Measurements from ENCODE around the gene GLRA3. TPM values are rescaled to one million over a fixed set of nuclear protein-coding genes. Genes with fewer than 3 reads are reported as not detected.
A peak's percentile ranks its signal among the peaks of the same experiment; 100 is the strongest.
"Not testable (repeated sequence)": the region's sequence is repeated elsewhere in the genome, so short reads cannot be mapped to it uniquely, and the experiment has no call there.

Gene GLRA3
- total RNA-seq, 1 donor from 2014 or later, result not detected

GRCh38 chr4:174633399-174633798, 195.6 kb downstream of the GLRA3 start:
- no peak overlapping the region for H3K27ac ChIP-seq (replicated peaks)
- TF ChIP-seq CTCF (IDR thresholded peaks at IDR 0.05; ENCODE audit: borderline replicate concordance), result no peak
- no peak for DNase-seq
- intact Hi-C loops (cut with micrococcal nuclease), result loop anchor here (5.0 kb wide), 1 partner anchor 266 kb away; no protein-coding TSS in a partner anchor
- no peaks in the 10 kb centered on the region for H3K27me3 ChIP-seq (ENCODE audit: low read depth)
- no peaks in the 10 kb centered on the region for H3K36me3 ChIP-seq
- no peaks in the 10 kb centered on the region for H3K9me3 ChIP-seq (replicated peaks)
- H3K4me3 ChIP-seq, result no peak overlapping the region
- no peaks in the 10 kb centered on the region for H3K4me1 ChIP-seq

- no peak overlapping the region for H3K27ac ChIP-seq (replicated peaks)
- no peaks in the 10 kb centered on the region for H3K27me3 ChIP-seq (ENCODE audit: low read depth)
- no peaks in the 10 kb centered on the region for H3K4me1 ChIP-seq
- no peaks in the 10 kb centered on the region for H3K9me3 ChIP-seq (replicated peaks)
- no peaks in the 10 kb centered on the region for H3K36me3 ChIP-seq
- intact Hi-C loops (cut with micrococcal nuclease), result loop anchor here (5.0 kb wide), 1 partner anchor 265 kb away; no protein-coding TSS in a partner anchor
- no peak overlapping the region for H3K4me3 ChIP-seq
- DNase-seq, result no peak
- TF ChIP-seq CTCF (IDR thresholded peaks at IDR 0.05; ENCODE audit: borderline replicate concordance), result peak; percentile 75
These were observed 196.9 kb downstream of the GLRA3 start for GRCh38 chr4:174631901-174632758.

- intact Hi-C loops (cut with micrococcal nuclease), result loop anchor here (5.0 kb wide), 1 partner anchor 263 kb away; no protein-coding TSS in a partner anchor
- not testable (repeated sequence) for H3K9me3 ChIP-seq (replicated peaks); H3K4me3 ChIP-seq; H3K27me3 ChIP-seq (ENCODE audit: low read depth); H3K27ac ChIP-seq (replicated peaks); H3K4me1 ChIP-seq; H3K36me3 ChIP-seq; DNase-seq
These were observed 199.1 kb downstream of the GLRA3 start for GRCh38 chr4:174629907-174630450.

GRCh38 chr4:174629265-174629664, 199.8 kb downstream of the GLRA3 start:
- Histone ChIP-seq H3K4me3 (no peak overlapping the region), H3K36me3 (no peaks in the 10 kb centered on the region), H3K27ac (replicated peaks) (no peak overlapping the region), H3K9me3 (replicated peaks) (no peaks in the 10 kb centered on the region), H3K27me3 (ENCODE audit: low read depth) (no peaks in the 10 kb centered on the region), H3K4me1 (no peaks in the 10 kb centered on the region)
- DNase-seq, result no peak
- intact Hi-C loops (cut with micrococcal nuclease), result no loop called here
- TF ChIP-seq CTCF (IDR thresholded peaks at IDR 0.05; ENCODE audit: borderline replicate concordance), result no peak

- H3K4me1 ChIP-seq, result no peaks in the 10 kb centered on the region
- H3K4me3 ChIP-seq, result no peak overlapping the region
- no peak overlapping the region for H3K27ac ChIP-seq (replicated peaks)
- H3K27me3 ChIP-seq (ENCODE audit: low read depth), result no peaks in the 10 kb centered on the region
- DNase-seq, result no peak
- no peaks in the 10 kb centered on the region for H3K9me3 ChIP-seq (replicated peaks)
- no peak for TF ChIP-seq CTCF (IDR thresholded peaks at IDR 0.05; ENCODE audit: borderline replicate concordance)
- no peaks in the 10 kb centered on the region for H3K36me3 ChIP-seq
- intact Hi-C loops (cut with micrococcal nuclease), result no loop called here
These were observed 200.9 kb downstream of the GLRA3 start for GRCh38 chr4:174628191-174628590.

GRCh38 chr4:174627473-174627872, 201.6 kb downstream of the GLRA3 start:
- Histone ChIP-seq H3K4me1 (no peaks in the 10 kb centered on the region), H3K4me3 (no peak overlapping the region), H3K9me3 (replicated peaks) (no peaks in the 10 kb centered on the region), H3K27ac (replicated peaks) (no peak overlapping the region), H3K27me3 (ENCODE audit: low read depth) (no peaks in the 10 kb centered on the region), H3K36me3 (no peaks in the 10 kb centered on the region)
- no peak for TF ChIP-seq CTCF (IDR thresholded peaks at IDR 0.05; ENCODE audit: borderline replicate concordance)
- no peak for DNase-seq
- intact Hi-C loops (cut with micrococcal nuclease), result no loop called here
